ENCODE measurements around the gene NOTCH1. TPM values are rescaled to one million over a fixed set of nuclear protein-coding genes. Genes with fewer than 3 reads are reported as not detected.

Gene NOTCH1
- total RNA-seq, 4 donors from 2014 or later = 32.0 to 40.8 (median 36.2) TPM

GRCh38 chr9:136537411-136537810 lies 8.4 kb downstream of the NOTCH1 start:
- DNase-seq = no peak
- H3K4me3 ChIP-seq = no peak overlapping the region
- TF ChIP-seq POLR2A (IDR thresholded peaks at IDR 0.05) (no peak), CTCF (IDR thresholded peaks at IDR 0.05) (no peak)
- no peaks in the 10 kb centered on the region for H3K27me3 ChIP-seq
- H3K9me3 ChIP-seq = no peaks in the 10 kb centered on the region
- 89 to 93% methylated on average over 6 to 7 of the region's 7 CpGs for WGBS, 2 donors
- peaks cover 69 to 97% (median 91%) of the 10 kb centered on the region in 3 donors for H3K4me1 ChIP-seq
- intact Hi-C loops (cut with DNase I) = no loop called here
- peak overlapping the region in 1 of 4 donors; percentile 85 for H3K27ac ChIP-seq
- peaks cover 0 to 72% (median 8%) of the 10 kb centered on the region in 3 donors for H3K36me3 ChIP-seq

GRCh38 chr9:136536721-136537241 lies 9.1 kb downstream of the NOTCH1 start:
- Histone ChIP-seq H3K4me1 (peaks cover 75 to 97% (median 92%) of the 10 kb centered on the region in 3 donors), H3K27ac (peak overlapping the region in 1 of 4 donors; percentile 16), H3K27me3 (no peaks in the 10 kb centered on the region), H3K4me3 (no peak overlapping the region), H3K36me3 (peaks cover 0 to 66% (median 4%) of the 10 kb centered on the region in 3 donors), H3K9me3 (no peaks in the 10 kb centered on the region)
- 84 to 100% methylated on average over 1 to 9 of the region's 16 CpGs for WGBS, 2 donors
- intact Hi-C loops (cut with DNase I) = no loop called here
- no peak for TF ChIP-seq POLR2A (IDR thresholded peaks at IDR 0.05)
- no peak for TF ChIP-seq CTCF (IDR thresholded peaks at IDR 0.05)
- no peak for DNase-seq

GRCh38 chr9:136536051-136536720 lies 9.7 kb downstream of the NOTCH1 start:
- 86% methylated on average over 10 of the region's 20 CpGs; no CpG with 5 or more reads in 1 of the 2 donors for WGBS, 2 donors

GRCh38 chr9:136535070-136535469 lies 10.8 kb downstream of the NOTCH1 start:
- H3K27me3 ChIP-seq = no peaks in the 10 kb centered on the region
- H3K36me3 ChIP-seq = peaks cover 0 to 56% (median 0%) of the 10 kb centered on the region in 3 donors
- WGBS, 2 donors = no CpG with 5 or more reads among the region's 14 CpGs
- no peak overlapping the region for H3K4me3 ChIP-seq
- peaks cover 77 to 97% (median 94%) of the 10 kb centered on the region in 3 donors for H3K4me1 ChIP-seq
- no peaks in the 10 kb centered on the region for H3K9me3 ChIP-seq
- TF ChIP-seq CTCF (IDR thresholded peaks at IDR 0.05) (no peak), POLR2A (IDR thresholded peaks at IDR 0.05) (no peak)
- no peak for DNase-seq
- intact Hi-C loops (cut with DNase I) = no loop called here
- H3K27ac ChIP-seq = peak overlapping the region in 1 of 4 donors; percentile 82

More at GRCh38 chr9:136536051-136536720, 9.7 kb downstream of the NOTCH1 start:
- no peak overlapping the region for H3K4me3 ChIP-seq
- H3K27ac ChIP-seq = peak overlapping the region in 1 of 4 donors; percentile 16
- TF ChIP-seq CTCF (IDR thresholded peaks at IDR 0.05) (no peak), POLR2A (IDR thresholded peaks at IDR 0.05) (no peak)
- H3K4me1 ChIP-seq = peaks cover 77 to 97% (median 94%) of the 10 kb centered on the region in 3 donors
- no peaks in the 10 kb centered on the region for H3K27me3 ChIP-seq
- H3K36me3 ChIP-seq = peaks cover 0 to 60% (median 0%) of the 10 kb centered on the region in 3 donors
- H3K9me3 ChIP-seq = no peaks in the 10 kb centered on the region
- DNase-seq = no peak
- intact Hi-C loops (cut with DNase I) = no loop called here

GRCh38 chr9:136534366-136534765 lies 11.5 kb downstream of the NOTCH1 start:
- intact Hi-C loops (cut with DNase I) = no loop called here
- no peaks in the 10 kb centered on the region for H3K9me3 ChIP-seq
- peaks cover 0 to 53% (median 0%) of the 10 kb centered on the region in 3 donors for H3K36me3 ChIP-seq
- H3K4me1 ChIP-seq = peaks cover 77 to 97% (median 94%) of the 10 kb centered on the region in 3 donors
- 77 to 85% methylated on average over 8 of the region's 18 CpGs for WGBS, 2 donors
- no peak for DNase-seq
- H3K27me3 ChIP-seq = no peaks in the 10 kb centered on the region
- no peak overlapping the region for H3K4me3 ChIP-seq
- H3K27ac ChIP-seq = peak overlapping the region; percentile 54 to 86 (median 73)
- TF ChIP-seq CTCF (IDR thresholded peaks at IDR 0.05) (no peak), POLR2A (IDR thresholded peaks at IDR 0.05) (no peak)
